HG02884 (cell line): Measurements from ENCODE around the gene COL23A1.
A peak's percentile ranks its signal among the peaks of the same experiment; 100 is the strongest.
"Not testable (repeated sequence)": the region's sequence is repeated elsewhere in the genome, so short reads cannot be mapped to it uniquely, and the experiment has no call there.

ENCODE experiments used
- ATAC-seq: cut with Tn5 transposase; IDR thresholded peaks from one replicate; pipeline ENCODE4 v1.9.1; 2021; ENCODE audit warnings: mild to moderate bottlenecking, moderate library complexity; ENCODE audit not compliant: unreplicated experiment

The COL23A1 gene

DNA sequence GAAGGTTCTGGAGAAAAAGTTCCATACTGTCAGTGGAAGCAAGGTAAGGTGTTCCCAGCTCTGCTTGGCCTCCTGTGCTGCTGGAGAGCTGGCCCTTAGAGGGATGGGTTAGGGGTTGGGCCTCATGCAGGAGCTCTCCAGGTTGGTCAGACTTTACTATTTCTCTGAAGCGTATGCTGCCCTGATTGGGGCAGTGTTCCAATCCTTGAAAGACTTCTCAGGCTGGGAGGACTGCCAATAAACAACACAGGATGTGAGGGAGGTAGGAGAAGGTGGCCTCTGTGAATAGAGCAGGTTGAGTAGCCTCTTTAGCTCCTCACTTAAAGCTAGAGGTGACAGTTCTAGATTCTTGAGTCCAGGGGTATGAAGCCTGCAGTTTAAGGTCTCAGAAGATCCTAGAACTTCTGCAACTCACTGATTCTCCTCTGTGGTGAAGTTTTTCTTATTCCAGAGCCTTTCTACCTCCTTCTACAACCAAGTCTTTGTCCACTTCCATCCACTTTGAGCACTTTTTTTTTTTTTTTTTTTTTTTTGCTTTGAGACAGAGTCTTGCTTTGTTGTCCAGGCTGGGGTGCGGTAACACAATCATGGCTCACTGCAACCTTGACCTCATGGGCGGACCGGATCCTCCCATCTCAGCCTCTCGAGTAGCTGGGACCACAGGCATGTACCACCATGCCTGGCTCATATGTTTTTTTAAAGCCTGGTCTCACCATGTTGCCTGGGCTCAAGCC, 382.8 kb downstream of the COL23A1 start:
- no peak for ATAC-seq

DNA sequence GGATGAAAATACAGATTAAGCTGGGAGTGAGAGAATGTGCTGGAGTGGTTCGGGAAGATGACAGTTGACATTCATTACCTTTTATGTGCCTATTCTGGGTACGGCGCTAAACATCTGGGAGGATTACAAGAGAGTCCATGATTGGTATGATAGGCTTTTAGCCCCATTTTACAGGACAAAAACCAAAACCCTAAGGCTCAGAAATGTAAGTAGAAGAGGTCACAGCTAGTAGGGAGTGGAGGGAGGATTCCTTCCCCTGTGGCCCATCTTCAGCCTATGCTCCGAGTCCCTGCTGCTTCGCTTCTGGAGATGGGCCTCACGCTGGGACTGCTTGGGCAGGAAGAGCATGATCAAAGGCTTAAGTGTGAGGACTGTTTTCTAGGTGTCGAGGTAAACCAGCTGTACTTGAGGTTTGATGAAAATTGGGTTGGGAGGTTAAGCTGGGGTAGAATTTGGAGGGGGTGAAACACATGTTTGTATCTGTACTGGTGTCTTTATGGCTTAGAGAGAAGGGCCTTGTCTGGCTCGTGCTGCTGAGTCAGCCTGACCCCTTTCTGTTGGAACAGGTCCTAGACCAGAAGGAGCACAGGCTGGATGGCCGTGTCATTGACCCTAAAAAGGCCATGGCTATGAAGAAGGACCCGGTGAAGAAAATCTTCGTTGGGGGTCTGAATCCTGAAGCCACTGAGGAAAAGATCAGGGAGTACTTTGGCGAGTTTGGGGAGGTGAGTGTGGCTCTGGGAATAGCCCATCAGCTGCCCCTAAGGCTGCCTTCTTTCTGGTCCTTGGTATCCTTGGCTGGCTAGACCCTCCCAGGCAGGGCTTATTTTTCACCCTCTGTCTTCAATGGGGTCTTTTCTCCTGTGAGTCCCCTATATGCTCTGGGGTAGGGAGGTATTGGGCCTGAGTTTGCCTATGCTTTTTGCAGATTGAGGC, 383.8 kb downstream of the COL23A1 start:
- no peak for ATAC-seq

DNA sequence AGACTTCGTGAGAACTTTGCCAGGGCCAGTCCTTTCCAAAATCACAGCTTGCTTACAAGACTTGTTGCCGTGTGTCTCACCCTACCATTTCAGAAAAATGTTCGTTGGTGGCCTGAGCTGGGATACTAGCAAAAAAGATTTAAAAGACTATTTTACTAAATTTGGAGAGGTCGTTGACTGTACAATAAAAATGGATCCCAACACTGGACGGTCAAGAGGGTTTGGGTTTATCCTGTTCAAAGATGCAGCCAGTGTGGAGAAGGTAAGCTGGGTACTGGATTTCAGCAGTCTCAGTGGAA, 384.5 kb downstream of the COL23A1 start:
- ATAC-seq, result no peak

DNA sequence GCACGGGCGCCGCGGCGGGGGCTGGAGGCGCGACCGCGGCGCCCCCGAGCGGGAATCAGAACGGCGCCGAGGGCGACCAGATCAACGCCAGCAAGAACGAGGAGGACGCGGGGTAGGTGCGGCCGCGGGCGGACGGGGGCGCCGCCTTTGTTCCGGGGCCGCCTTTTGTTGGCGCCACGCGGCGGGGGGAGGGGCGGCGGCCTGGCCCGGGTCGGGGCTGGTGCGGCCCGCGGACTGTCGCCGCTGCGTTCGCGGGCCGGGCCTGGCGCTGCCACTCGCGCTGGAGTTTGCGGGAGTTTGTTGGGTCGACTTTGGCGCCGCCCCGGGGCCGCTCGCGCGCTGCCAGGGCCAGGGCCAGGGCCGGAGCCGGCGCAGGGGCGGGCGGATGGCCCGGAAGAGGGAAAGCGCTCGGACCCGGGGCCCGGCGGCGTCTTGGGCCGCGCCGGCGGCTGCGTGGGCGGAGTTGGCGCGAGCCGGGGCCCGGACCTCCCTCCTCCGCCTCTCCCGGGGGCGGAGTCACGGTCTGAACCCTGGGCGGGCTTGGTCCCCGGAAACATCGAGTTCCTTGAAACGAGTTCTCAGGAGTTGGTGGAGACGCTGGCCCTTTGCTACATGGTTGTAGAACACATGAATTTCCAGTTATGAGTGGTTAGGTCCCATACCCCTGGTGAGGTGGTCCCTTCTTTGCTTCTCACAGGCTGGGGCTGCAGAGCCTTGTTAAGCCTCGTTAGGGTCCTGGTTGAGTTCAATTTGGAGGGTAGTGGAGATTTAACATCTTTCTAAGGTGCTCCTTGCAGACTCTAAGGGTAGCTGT, 385.1 kb downstream of the COL23A1 start:
- ATAC-seq, result peak; percentile 48

DNA sequence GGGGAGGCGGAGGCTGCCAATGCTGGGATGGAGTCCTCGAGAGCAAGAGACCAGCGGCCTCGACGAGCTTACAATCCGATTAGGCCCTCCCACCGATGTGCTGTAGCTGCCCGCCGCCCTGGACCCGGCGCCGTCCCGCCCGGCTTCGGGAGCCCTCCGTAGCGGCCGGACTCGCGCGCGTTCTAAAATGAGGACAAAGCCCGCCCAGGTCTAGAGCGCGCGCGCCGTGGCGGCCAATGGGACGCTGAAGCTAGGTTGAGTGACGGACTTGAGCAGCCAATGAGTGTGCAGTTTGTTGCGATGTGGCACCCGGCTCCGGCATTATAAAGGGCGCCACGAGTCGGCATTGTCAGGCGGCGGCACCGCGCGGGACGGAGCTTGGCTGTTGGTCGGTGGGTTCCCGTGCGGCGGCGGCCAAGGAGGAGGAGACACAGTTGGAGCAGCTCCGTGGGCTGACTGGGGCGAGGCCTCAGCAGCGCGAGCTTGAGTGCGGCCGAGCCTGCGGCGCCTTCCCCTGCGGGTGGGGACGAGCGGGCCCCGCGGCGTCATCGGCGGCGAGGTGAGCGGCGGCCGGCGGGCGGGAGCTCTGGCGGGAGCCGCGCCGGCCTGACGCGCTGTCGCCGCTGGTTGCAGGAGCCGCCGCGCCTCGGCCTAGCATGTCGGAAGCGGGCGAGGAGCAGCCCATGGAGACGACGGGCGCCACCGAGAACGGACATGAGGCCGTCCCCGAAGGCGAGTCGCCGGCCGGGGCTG, 385.8 kb downstream of the COL23A1 start, which contains the start of gene HNRNPAB:
HNRNPAB (plus strand) TSS at position 352 of the 753 bp plus-strand sequence; CDS start at position 657, 305 bp downstream.
- peak; percentile 72 for ATAC-seq

DNA sequence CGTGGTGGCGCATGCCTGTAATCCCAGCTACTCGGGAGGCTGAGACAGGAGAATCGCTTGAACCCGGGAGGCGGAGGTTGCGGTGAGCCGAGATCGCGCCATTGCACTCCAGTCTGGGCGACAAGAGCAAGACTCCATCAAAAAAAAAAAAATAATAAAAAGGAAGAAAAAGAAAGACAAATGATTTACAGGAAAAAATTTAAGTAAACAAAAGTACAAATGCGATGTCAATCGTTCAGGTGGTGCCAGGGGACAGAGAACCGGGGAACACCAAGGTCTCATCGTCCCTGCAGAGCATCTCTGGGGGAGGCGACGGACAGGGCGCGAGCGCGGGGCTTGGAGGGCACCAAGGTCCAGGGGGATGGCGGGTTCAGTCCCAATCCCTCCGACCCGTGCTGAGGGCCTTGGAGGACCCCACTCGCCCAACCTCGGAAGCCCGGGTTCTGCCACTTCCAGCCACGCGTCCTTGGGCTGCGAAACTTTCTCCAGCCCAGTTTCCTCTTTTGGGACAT, 386.5 kb downstream of the COL23A1 start:
- ATAC-seq, result peak; percentile 11

DNA sequence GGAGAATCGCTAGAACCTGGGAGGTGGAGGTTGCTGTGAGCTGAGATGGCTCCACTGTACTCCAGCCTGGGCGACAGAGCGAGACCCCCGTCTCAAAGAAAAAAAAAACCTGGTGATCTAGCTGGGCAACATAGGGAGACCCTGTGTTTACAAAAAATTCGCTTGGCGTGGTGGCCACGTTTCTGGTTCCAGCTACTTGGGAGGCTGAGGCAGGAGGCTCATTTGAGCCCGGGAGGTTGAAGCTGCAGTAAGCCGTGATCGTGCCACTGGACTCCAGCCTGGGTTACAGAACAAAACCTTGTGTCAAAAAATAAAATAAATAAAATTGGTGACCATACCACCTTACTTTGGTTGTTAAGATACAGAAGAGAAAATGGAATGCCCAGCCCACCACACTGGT, 387.7 kb downstream of the COL23A1 start:
- no peak for ATAC-seq

DNA sequence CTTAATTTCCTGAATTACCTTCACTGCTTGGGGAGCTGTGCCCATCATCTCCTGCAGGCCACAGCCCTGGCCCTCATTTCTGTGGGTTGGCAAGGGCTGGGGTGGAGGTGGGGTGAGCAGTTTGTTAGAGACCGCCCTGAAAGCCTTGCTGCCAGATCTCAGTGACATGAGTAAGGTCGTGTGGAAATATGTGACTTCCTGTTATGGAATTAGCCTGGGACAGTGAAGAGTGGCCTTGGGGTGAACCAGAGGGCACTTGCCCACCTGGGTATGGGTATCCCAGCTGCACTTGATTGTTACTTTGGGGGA, 388.3 kb downstream of the COL23A1 start:
- ATAC-seq, result no peak

DNA sequence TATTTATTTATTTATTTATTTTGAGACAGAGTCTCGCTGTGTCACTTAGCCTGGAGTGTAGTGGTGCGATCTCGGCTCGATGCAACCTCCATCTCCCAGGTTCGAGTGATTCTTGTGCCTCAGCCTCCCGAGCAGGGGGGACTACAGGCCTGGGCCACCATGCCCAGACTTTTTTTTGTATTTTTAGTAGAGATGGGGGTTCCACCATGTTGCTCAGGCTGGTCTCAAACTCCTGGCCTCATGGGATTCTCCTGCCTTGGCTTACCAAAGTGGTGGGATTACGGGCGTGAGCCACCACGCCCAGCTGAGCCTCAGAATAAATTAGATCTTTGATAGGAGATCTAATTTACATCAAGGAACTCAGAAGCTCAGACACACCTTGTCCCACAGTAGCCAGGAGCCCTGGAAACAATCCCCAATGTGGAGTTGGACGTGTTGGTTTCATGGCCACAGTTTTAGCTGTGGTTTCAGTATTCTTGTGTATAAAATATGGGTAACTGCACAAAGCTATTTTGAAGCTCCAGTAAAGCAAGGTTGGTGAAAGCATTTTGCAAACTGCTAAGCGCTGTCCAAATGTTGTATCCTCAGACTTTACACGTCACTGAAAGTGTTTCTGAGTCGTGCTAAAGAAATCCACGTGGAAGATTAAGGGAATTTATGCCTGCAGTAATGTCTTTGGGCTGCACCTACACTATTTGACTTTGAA, 388.8 kb downstream of the COL23A1 start:
- ATAC-seq, result no peak

DNA sequence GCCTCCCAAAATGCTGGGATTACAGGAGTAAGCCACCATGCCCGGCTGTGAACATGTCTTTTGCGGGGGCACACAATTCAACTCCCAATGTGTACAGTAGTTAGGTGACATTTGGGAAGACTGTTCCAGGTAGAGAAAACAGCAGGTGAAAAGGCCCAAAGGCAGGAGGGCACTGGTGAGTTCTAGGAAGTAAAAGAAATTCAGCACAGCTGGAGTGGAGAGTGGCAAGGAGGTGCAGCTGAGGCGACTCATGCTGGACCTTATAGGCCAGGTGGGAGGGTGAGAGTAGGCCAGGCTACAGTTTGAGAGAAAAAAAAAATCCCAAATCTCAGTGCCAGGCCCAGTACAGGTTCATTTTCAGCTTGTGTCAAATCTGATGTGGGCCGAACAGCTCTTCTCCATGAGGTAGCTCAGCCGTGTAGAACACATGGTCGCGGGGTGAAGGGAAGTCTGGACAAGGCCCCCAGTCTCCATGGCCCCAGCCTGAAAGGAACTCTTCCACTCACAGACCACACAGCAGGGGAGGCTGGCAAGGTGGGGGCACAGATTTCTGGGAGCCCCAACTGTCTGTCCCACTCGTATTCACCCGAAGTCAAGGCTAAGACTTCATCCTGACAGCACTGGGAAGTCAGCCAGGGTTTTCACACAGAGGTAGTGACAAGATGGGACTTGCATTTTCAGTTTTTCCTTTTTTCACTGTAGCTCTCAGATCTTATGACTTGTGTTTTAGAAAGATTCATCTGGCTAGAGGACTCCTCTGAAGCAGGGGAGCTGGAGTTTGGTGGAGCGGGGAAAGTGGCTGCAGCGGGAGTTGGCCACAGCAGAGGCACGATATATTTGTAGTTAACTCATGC, 390.4 kb downstream of the COL23A1 start:
- no peak for ATAC-seq

DNA sequence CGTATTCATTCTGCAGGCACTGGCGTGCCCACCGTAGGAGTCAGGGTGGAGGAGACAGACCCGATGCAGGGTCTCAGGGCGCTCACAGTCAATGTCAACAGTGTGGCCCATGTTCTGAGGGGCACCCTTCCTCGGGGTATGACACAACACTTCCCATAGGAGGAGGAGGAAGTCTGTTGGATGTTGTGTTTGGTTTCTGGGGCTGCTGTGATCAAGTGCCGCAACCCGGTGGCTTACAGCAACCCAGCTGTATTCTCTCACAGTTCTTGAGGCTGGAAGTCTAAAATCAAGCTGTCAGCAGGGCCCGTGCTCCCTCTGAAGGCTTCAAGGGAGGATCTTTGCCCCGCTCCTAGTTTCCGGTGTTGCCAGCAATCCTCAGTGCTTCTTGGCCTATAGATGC, 391.5 kb downstream of the COL23A1 start:
- ATAC-seq, result no peak

DNA sequence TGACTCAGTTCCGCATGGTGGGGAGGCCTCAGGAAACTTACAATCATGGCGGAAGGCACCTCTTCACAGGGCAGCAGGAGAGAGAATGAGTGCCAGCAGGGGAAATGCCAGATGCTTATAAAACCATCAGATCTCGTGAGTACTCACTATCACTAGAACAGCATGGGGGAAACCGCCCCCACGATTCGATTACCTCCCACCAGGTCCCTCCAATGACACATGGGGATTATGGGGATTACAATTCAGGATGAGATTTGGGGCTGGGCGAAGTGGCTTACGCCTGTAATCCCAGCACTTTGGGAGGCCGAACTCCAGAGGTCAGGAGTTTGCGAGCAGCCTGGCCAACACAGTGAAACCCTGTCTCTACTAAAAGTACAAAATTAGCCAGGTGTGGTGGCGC, 392.0 kb downstream of the COL23A1 start:
- ATAC-seq, result not testable (repeated sequence)

DNA sequence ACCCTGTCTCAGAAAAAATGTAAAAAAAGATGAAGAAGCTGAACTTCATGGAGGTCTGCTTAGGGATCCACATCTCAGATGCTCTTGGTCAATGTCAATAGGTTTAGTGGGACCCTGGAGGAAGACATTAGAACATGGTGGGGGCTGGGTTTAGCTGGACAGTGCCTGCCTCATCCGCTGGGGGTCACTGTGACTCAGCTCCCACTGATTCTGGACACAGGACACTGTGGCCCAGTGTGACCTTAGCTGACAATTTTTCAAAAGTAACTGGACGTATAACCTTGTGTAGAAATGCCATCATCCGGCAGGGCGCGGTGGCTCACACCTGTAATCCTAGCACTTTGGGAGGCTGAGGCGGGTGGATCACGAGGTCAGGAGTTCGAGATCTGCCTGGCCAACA, 393.2 kb downstream of the COL23A1 start:
- no peak for ATAC-seq

DNA sequence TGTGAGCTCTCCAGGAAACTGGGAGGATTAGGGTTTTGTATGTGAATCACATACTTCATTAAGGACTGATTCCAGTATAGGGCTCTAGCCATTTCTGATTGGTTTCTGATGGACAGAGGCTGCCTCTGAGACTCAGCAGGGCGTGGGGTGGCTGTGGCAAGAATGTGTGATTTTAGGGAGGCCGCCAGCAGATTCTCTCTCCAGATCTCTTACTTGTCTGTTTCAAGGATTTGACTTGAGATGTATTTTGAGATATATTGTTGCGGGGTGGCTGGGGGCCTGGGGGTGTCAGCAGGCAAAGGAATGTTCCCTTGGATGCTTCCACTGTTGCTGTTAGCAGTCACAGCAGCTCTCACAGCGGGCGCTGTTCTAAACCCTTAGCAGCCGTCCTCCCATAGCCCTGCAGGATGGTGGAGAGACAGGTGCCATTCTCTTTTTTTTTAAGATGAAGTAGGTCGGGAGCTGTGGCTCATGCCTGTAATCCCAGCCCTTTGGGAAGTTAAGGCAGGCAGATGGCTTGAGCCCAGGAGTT, 393.8 kb downstream of the COL23A1 start:
- ATAC-seq, result no peak

DNA sequence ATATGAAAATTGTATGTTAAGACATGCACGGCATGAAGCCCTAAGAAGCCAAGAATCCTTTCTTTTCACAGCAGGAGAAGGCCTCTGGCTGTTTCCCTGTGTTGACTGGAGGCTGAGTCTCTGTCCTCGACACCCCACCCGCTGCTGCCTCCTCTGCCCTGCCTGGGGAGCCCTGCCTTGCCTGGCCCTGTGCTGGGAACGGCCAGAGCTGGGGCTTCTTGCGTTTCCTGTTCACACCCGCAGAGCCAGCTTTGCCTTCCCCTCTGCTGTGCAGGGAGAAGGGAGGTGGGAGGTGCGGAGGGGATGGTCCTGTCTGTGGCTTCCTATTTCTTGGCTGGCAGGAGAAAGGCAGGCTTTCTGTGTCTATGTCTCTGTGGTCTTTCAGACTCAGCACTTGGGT, 396.2 kb downstream of the COL23A1 start:
- no peak for ATAC-seq

DNA sequence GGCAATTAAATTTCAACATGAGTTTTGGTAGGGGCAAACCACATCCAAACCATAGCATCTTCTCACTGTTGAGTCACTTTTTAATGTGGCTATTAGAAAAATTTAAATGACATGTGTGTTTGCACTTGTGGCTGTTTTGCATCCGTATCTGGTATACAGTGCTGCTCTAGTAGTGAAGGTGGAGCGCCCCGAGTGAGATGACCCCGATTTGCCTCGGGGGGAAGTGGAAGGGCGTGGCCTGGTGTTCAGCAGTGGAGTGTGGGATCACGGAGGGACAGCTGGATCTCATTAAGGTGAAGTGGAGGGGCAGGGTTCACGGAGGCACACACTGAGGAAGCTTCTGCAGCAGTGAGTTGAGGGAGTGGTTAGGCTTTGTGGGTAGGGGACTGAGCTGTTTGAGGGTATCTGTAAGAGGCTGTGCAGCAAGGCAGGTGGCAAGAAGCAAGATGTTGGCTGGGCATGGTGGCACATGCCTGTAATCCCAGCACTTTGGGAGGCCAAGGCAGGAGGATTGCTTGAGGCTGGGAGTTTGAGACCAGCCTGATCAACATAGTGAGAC, 396.9 kb downstream of the COL23A1 start:
- ATAC-seq, result no peak

DNA sequence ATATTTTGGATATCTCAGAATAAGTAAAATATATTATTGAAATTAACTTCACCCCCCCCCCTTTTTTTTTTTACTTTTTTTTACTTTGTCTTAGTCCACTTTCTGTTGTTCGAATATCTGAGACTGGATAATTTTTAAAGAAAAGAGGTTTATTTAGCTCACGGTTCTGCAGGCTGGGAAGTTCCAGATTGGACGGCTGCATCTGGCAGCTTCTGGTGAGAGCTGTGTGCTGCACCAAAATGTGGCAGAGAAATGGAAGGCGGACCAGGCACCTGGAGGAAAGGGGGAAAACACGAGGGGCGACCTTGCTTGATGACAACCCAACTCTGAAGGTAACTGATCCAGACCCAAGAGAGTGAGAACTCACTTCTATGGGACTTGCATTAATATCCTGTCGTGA, 397.4 kb downstream of the COL23A1 start:
- ATAC-seq, result no peak

DNA sequence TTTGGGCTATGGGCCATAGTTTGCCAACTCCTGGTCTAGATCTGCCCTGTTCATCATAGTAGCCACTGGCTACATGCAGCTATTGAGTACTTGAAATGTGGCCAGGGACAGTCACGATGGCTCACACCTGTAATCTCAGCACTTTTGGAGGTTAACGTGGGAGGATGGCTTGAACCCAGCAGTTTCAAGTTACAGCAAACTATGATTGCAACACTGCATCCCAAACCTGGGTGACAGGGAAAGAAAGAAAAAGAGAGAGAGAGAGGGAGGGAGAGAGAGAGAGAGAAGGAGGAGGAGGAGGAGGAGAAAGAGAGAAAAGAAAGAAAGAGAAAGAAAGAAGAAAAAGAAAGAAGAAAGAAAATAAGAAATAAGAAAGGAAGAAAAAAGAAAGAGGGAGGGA, 397.9 kb downstream of the COL23A1 start:
- no peak for ATAC-seq
